Prostate gland (tissue), 2 donors: Measurements from ENCODE around the gene FKBP5. TPM values are rescaled to one million over a fixed set of nuclear protein-coding genes. Genes with fewer than 3 reads are reported as not detected.
A peak's percentile ranks its signal among the peaks of the same experiment; 100 is the strongest.

Source experiments
- DNase-seq: peaks from one replicate; pipeline ENCODE4 v3.0.0-alpha.2; 2019; ENCODE audit warnings: low spot score
- H3K27ac ChIP-seq, 2 donors: fragments of 200-600 bp; sonication (generic); 2 replicates each; pipeline ENCODE4 v1.5.1; 2017 to 2019
- H3K27me3 ChIP-seq: fragments of 200-600 bp; sonication (generic); replicated peaks from 2 replicates; pipeline ENCODE4 v1.5.1; 2019; ENCODE audit not compliant: insufficient read depth
- H3K36me3 ChIP-seq, 2 donors: fragments of 200-600 bp; sonication (generic); 1 replicate in 1 of 2; 2 replicates in 1 of 2; pipeline versions ENCODE4 v1.5.1 to v1.8.1; 2017 to 2019
- H3K4me1 ChIP-seq: fragments of 200-600 bp; sonication (generic); replicated peaks from 2 replicates; pipeline ENCODE4 v1.5.1; 2019
- H3K4me3 ChIP-seq, 2 donors: fragments of 200-600 bp; sonication (generic); 2 replicates each; pipeline ENCODE4 v1.5.1; 2017 to 2019
- H3K9me3 ChIP-seq: fragments of 200-600 bp; sonication (generic); 2 replicates; pipeline ENCODE4 v1.5.1; 2017
- CTCF ChIP-seq, 4 experiments: fragments of 200-600 bp in 2 of 4; fragments of 450-650 bp in 2 of 4; sonication (generic) in 2 of 4; IDR thresholded peaks; 1 replicate in 3 of 4; 2 replicates in 1 of 4; pipeline ENCODE4 v1.5.1; 2016 to 2019; ENCODE audit warnings: antibody characterized with exemption in 4 of 4, mild to moderate bottlenecking in 2 of 4, moderate library complexity in 2 of 4
- POLR2A ChIP-seq: fragments of 450-650 bp; IDR thresholded peaks from one replicate; pipeline ENCODE4 v1.6.1; 2016; ENCODE audit warnings: antibody characterized with exemption, mild to moderate bottlenecking
- POLR2AphosphoS5 ChIP-seq: sonication (generic); formaldehyde crosslinking; IDR thresholded peaks from one replicate; pipeline ENCODE4 v1.6.1; 2017; ENCODE audit warnings: antibody characterized with exemption
- WGBS: methylation state at CpG from one replicate; pipeline ENCODE4 v1.1.5; 2018; 5-methylcytosine and 5-hydroxymethylcytosine counted together
- intact Hi-C: fragments of 100-400 bp; cut with DNase I; formaldehyde crosslinking; loops from one replicate; pipeline ENCODE4 v1.14.2; 2022
- total RNA-seq, 2 donors: library from RNA; depleted of rRNA; stranded (reverse); fragments of >200 nt; gene quantifications; one replicate each; pipeline ENCODE4 v1.1.0, GENCODE V29; 2016

Gene FKBP5
- total RNA-seq, 2 donors from 2014 or later, result 201 to 248 TPM

- H3K27me3 ChIP-seq, result no peaks in the 10 kb centered on the region
- WGBS, result 35% methylated on average over 6 of the region's 6 CpGs
- no peaks in the 10 kb centered on the region for H3K36me3 ChIP-seq
- H3K4me1 ChIP-seq, result peaks cover 15% of the 10 kb centered on the region
- DNase-seq, result peak; percentile 51
- no peak for TF ChIP-seq CTCF (IDR thresholded peaks at IDR 0.05)
- TF ChIP-seq POLR2AphosphoS5, result no peak
- no peak for TF ChIP-seq POLR2A
- no peak overlapping the region for H3K4me3 ChIP-seq
- H3K9me3 ChIP-seq, result no peaks in the 10 kb centered on the region
- intact Hi-C loops, result loop anchor here (5.0 kb wide), 1 partner anchor 85 kb away; the partner anchor contains the start of gene FKBP5
- H3K27ac ChIP-seq, result peak overlapping the region; percentile 93 to 94
Observed at GRCh38 chr6:35602133-35602946, 86.4 kb downstream of the FKBP5 start.

GRCh38 chr6:35601331-35602132 lies 87.2 kb downstream of the FKBP5 start:
- Histone ChIP-seq H3K4me3 (no peak overlapping the region), H3K4me1 (peaks cover 19% of the 10 kb centered on the region), H3K36me3 (no peaks in the 10 kb centered on the region), H3K27me3 (no peaks in the 10 kb centered on the region), H3K9me3 (no peaks in the 10 kb centered on the region), H3K27ac (peak overlapping the region; percentile 93 to 94)
- intact Hi-C loops, result loop anchor here (2.0 to 5.0 kb wide), 2 partner anchors 86 to 129 kb away; partner anchors contain the start of gene FKBP5
- TF ChIP-seq POLR2A, result no peak
- TF ChIP-seq POLR2AphosphoS5, result peak; percentile 94
- TF ChIP-seq CTCF (IDR thresholded peaks at IDR 0.05), result peak in 1 of 4 experiments; percentile 9
- WGBS, result 1% methylated on average over 8 of the region's 8 CpGs
- DNase-seq, result peak; percentile 80

GRCh38 chr6:35600659-35601125 lies 88.0 kb downstream of the FKBP5 start:
- WGBS, result 24% methylated on average over 1 of the region's 1 CpG

More at GRCh38 chr6:35600659-35601125, 88.0 kb downstream of the FKBP5 start:
- Histone ChIP-seq H3K4me1 (peaks cover 19% of the 10 kb centered on the region), H3K4me3 (no peak overlapping the region), H3K27me3 (no peaks in the 10 kb centered on the region), H3K36me3 (no peaks in the 10 kb centered on the region), H3K27ac (peak overlapping the region; percentile 93 to 94), H3K9me3 (no peaks in the 10 kb centered on the region)
- intact Hi-C loops, result loop anchor here (2.0 to 5.0 kb wide), 2 partner anchors 87 to 130 kb away; partner anchors contain the start of gene FKBP5
- no peak for DNase-seq
- no peak for TF ChIP-seq CTCF (IDR thresholded peaks at IDR 0.05)
- peak; percentile 12 for TF ChIP-seq POLR2AphosphoS5
